NCI-H2081 (cell line): ENCODE measurements around the gene TUBAL3.
"Not testable (repeated sequence)": the region's sequence is repeated elsewhere in the genome, so short reads cannot be mapped to it uniquely, and the experiment has no call there.

ENCODE experiments used
- DNase-seq, 2 experiments: peaks; one replicate each; lab custom pipeline; 2025; lab: John Stamatoyannopoulos, UW

The TUBAL3 gene

DNA sequence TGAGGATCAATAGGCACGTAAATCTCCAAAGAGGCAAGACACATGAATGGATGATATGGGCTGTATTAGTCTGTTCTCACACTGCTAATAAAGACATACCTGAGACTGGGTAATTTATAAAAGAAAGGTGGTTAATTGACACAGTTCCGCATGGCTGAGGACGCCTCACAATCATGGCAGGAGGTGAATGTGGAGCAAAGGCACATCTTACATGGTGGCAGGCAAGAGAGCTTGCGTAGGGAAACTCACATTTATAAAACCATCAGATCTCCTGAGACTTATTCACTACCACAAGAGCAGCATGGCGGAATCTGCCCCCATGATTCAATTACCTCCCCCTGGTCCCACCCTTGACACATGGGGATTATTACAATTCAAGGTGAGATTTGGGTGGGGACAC lies 25.4 kb downstream of the TUBAL3 start:
- not testable (repeated sequence) for DNase-seq

GRCh38 chr10:5376450-5376849 lies 28.2 kb downstream of the TUBAL3 start:
- no peak for DNase-seq

GRCh38 chr10:5373891-5374611 lies 30.6 kb downstream of the TUBAL3 start:
- no peak for DNase-seq

- DNase-seq, result no peak
Observed at GRCh38 chr10:5373307-5373706, 31.3 kb downstream of the TUBAL3 start.

- no peak for DNase-seq
Observed at GRCh38 chr10:5370493-5371352, 33.9 kb downstream of the TUBAL3 start.

- no peak for DNase-seq
Observed at GRCh38 chr10:5369362-5370158, 35.1 kb downstream of the TUBAL3 start.

- no peak for DNase-seq
Observed at GRCh38 chr10:5365928-5366327, 38.7 kb downstream of the TUBAL3 start.

DNA sequence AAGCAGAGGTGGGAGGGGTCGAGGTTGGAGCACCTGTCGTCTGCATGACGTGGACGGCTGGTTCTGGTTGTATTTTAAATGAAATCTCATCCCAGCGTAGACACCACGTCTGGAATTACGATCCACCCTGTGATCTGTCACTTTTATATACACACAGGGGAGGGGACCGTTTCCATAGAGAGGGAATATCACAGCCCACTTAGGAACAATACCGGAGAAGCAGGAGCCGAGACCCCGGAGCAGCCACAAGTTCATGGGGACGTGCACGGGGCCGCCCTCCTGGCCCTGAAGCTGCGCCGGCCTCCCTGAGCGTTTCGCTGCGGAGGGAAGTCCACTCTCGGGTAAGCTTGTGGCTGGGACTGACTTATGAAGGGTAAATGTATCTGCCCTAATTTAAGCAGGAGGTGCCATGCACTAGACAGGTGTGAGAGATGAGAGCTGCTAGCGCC lies 39.7 kb downstream of the TUBAL3 start, which contains the start of gene UCN3:
UCN3 (plus strand) TSS at position 77 of the 449 bp plus-strand sequence. CDS start 8,755 bp downstream, outside the sequence.
- DNase-seq, result peak in 1 of 2 experiments; percentile 31

DNA sequence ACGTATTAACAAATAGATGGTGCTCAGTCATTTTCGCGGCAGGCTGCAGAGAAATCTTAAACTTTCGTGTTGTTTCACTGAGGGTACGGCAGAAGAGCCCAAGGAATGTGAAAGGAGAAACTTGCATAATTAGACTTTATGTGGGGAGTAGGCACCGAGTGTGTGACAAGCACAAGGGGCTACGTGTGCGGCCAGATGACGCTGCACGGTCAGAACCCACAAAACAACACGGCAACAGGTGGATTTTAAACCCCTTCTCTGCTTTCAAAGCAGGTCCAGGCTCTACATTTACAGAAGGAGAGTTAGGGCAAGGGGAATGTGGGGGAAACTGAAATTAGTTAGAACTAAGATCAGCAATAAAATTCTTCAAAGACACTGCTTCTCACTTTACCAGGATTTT lies 40.3 kb downstream of the TUBAL3 start:
- DNase-seq, result no peak

GRCh38 chr10:5362873-5363272 lies 41.8 kb downstream of the TUBAL3 start:
- no peak for DNase-seq

GRCh38 chr10:5361966-5362365 lies 42.7 kb downstream of the TUBAL3 start:
- no peak for DNase-seq

GRCh38 chr10:5360318-5360915 lies 44.2 kb downstream of the TUBAL3 start:
- DNase-seq, result no peak

DNA sequence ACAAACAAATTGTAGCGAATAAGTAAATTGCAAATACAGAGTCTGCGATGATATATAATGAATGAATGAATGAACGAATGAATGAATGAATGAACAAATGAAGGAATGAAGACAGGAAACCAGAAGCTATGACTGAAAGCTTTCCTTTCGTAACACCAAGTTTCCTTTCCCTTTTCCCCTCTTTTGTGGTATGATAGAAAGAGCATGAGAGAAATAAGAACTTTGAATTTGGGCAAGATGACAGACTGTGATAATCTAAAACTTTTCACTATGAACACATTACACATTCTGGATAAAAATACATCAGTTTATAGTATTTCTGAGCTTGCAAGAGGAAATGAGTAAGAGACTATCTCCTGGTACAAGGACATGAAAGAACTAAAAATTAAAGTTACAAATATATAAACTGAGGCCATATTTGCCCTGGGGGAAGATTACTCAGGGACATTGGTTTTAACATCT lies 48.3 kb downstream of the TUBAL3 start:
- no peak for DNase-seq

DNA sequence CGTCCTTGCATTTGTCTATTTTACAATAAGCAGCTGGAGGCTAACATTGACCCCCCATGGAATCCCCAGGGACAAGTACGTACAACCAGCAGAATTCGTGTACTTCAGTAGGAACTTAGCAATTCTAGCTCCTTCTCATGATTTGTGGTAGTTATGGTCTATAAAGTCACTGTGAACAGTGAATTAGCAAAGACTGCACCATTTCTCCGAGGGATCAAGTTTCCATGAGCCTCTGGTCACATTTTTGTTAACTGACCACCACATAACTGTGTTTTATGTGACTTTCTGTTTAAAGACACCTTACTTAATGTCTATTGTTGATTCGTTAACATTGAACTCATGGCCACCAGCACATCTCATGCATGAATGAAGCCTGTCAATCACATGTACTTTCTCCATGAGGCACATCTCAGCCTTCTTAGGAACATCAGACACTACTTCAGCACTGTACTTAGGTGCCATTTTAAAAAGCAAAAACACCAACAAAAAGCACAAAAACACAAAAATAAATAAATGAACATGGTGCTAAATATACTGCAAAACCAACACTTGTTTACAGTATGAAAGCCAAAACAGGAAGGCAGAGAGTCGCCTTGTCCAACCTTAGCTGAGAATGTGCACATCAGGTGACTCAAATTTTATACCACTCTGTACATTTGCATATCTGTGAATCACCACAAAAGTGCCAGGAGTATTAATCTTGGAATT lies 48.9 kb downstream of the TUBAL3 start:
- DNase-seq, result no peak

DNA sequence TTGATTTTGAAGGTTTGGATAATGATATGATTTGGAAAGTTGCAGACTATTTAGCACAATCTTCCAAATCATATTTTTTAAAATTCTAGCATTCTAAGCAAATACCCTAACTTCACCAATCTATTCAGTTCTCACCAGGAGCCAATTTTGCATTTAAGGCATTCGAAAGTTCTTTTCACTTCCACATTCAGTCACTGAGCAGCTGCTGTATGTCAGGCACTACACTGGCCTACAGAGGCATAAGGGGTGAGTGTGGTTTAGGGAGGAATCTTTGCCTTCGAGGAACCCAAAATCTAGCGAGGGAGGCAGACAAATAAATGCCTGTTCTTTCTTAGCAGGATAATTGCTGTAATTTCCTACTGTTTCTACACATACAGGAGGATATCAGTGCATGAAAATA lies 50.6 kb downstream of the TUBAL3 start:
- DNase-seq, result no peak

DNA sequence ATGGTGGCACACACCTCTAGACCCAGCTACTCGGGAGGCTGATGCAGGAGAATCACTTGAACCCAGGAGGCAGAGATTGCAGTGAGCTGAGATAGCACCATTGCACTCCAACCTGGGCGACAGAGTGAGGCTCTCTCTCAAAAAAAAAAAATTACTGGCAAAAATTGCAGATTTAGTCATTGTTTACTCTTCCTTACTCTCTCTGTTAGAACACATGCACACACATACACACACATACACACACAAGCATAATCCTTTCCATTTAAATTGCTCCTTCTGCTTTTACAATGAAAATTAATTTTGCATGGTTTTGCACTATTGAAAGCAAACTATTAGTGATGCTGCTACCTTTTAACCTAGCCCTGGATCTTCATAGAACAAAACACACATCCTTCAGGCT lies 55.3 kb downstream of the TUBAL3 start:
- DNase-seq, result no peak

DNA sequence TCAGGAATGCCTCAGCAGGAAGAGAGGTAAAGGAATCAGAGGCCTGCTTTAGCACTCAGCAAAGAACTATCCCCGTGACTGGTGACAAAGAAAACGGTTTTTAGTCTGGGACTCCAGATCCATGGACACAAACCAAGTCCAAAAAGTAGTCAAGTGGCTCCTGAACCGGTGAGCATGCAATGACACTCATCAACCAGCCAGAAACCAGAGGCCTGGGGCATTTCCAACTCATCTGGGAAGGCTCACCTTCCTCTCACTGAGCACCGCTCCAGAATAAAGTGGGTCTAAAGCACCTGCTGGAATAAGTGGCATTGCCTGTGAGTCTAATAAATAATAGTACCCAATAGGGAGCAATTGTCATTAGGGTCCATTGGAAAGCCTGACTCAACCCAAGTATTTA lies 57.7 kb downstream of the TUBAL3 start:
- DNase-seq, result no peak

- no peak for DNase-seq
Observed at GRCh38 chr10:5344746-5345145, 59.9 kb downstream of the TUBAL3 start.

DNA sequence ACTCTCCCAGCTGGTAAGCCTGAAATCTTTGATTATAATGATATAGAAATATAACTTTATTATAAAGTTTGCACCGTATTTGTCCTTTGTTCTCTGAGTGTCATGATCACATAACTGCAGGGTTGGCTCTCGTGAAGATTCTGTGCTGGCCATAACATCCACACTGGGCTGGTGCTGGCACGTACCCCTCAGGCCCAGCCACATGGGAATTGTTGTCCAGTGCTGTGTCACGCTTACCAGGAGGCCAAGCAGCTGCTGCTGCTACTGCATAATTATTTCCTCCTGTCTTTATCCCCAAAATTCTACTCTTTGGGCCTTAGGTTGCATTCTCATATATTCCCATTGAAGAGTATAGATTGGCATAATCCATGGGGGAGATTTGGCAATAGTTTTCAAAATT lies 60.6 kb downstream of the TUBAL3 start:
- no peak for DNase-seq

DNA sequence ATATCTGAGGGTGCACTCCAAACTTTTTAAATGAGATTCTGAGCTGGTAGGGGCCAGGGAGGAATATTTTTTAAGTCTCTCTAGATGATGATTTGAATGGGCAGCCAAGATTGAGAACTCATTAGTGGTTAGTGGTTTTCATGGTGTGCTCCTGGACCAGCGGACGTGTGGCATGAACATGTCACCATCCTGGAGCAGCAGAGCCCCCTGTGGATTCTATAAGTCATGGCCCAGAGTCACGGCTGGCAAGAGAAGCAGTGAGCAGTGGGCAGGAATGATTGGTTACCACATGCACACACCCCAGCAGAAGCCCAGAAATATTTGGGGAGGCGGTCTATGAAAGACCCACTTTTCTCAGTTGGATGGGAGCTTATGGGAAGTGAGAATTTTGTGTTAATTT lies 61.1 kb downstream of the TUBAL3 start:
- no peak for DNase-seq
